Central memory CD8-positive, alpha-beta T cell (primary cell): ENCODE data around the gene CTNNA1.
A peak's percentile ranks its signal among the peaks of the same experiment; 100 is the strongest.
"Not testable (repeated sequence)": the region's sequence is repeated elsewhere in the genome, so short reads cannot be mapped to it uniquely, and the experiment has no call there.

Source experiments
- ATAC-seq: fragments of 150-1000 bp; cut with Tn5 transposase; replicated peaks from 2 replicates; pipeline ENCODE4 v1.10.0; 2022; ENCODE audit warnings: mild to moderate bottlenecking, moderate FRiP score, moderate number of reproducible peaks; ENCODE audit not compliant: poor library complexity, severe bottlenecking; ENCODE audit errors: extremely low read depth
- DNase-seq, 2 donors: peaks; one replicate each; pipeline ENCODE4 v3.0.0; 2021; ENCODE audit warnings: low spot score in 2 of 2
- H3K27ac Mint-ChIP-seq: one replicate; pipeline ENCODE4 v1.8.0; 2022; ENCODE audit warnings: low read depth, mild to moderate bottlenecking, moderate library complexity, mixed read lengths
- H3K27me3 Mint-ChIP-seq: one replicate; pipeline ENCODE4 v1.8.0; 2022; ENCODE audit warnings: mixed read lengths
- H3K36me3 Mint-ChIP-seq: one replicate; pipeline ENCODE4 v1.8.0; 2022; ENCODE audit warnings: mild to moderate bottlenecking, moderate library complexity, mixed read lengths; ENCODE audit not compliant: insufficient read depth
- H3K4me1 Mint-ChIP-seq: one replicate; pipeline ENCODE4 v1.8.0; 2022; ENCODE audit warnings: mixed read lengths
- H3K4me3 Mint-ChIP-seq: one replicate; pipeline ENCODE4 v1.8.0; 2022; ENCODE audit warnings: mild to moderate bottlenecking, moderate library complexity, mixed read lengths
- H3K9me3 Mint-ChIP-seq: one replicate; pipeline ENCODE4 v1.8.0; 2022; ENCODE audit warnings: mixed read lengths

The CTNNA1 gene, protein sequence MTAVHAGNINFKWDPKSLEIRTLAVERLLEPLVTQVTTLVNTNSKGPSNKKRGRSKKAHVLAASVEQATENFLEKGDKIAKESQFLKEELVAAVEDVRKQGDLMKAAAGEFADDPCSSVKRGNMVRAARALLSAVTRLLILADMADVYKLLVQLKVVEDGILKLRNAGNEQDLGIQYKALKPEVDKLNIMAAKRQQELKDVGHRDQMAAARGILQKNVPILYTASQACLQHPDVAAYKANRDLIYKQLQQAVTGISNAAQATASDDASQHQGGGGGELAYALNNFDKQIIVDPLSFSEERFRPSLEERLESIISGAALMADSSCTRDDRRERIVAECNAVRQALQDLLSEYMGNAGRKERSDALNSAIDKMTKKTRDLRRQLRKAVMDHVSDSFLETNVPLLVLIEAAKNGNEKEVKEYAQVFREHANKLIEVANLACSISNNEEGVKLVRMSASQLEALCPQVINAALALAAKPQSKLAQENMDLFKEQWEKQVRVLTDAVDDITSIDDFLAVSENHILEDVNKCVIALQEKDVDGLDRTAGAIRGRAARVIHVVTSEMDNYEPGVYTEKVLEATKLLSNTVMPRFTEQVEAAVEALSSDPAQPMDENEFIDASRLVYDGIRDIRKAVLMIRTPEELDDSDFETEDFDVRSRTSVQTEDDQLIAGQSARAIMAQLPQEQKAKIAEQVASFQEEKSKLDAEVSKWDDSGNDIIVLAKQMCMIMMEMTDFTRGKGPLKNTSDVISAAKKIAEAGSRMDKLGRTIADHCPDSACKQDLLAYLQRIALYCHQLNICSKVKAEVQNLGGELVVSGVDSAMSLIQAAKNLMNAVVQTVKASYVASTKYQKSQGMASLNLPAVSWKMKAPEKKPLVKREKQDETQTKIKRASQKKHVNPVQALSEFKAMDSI

DNA sequence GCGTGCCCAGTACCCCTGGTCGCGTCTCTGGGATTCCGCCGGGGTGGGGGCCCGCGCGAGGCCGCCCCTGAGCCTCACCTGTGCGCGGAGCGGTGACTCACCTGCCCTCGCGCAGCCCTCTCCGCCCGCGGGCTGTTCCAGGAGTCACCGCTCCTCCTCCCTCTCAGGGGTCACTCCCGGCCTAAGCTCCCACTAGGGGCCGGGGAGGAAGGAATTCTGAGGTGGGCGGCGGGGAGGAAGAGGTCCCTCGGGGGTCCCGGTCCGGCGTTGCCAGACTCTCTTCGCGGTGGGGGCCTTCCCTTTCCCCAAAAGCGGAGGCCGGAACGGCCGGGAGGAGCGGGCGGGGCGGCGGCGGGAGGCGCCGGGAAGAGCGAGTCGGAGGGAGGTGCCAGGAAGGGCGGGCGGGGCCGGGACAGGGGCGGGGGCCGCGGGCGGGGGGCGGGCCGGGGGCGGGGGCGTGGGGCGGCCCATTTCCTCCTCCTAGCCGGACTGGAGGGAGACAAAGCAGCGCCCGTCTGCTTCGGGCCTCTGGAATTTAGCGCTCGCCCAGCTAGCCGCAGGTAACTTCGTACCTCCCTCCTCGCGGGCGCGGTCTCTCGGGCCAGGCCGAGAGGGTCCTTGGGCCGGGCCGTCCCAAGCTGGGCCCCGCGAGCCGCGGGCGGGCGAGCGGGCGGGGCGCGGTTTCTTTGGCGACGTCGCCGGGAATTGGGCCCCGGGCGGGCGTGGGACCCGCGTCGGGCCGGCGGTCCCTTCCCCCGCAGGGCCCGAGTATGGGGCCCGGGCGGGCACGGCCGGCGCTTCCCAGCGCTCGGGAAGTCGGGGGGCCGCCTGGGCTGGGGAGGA is at the start of gene CTNNA1:
TSS of gene CTNNA1 (plus strand) at position 475 of the 843 bp plus-strand sequence. CDS start 28,500 bp downstream, outside the sequence.
- Mint-ChIP-seq H3K4me3 (peak within 1 kb of the TSS; percentile 67), H3K27me3 (peaks cover 13% of the 10 kb centered on the region), H3K4me1 (peaks cover 34% of the 10 kb centered on the region), H3K27ac (peak within 1 kb of the TSS; percentile 36), H3K9me3 (no peaks in the 10 kb centered on the region), H3K36me3 (peaks cover under 1% of the 10 kb centered on the region)
- DNase-seq, result peak in 1 of 2 donors; percentile 15
- peak; percentile 58 for ATAC-seq

DNA sequence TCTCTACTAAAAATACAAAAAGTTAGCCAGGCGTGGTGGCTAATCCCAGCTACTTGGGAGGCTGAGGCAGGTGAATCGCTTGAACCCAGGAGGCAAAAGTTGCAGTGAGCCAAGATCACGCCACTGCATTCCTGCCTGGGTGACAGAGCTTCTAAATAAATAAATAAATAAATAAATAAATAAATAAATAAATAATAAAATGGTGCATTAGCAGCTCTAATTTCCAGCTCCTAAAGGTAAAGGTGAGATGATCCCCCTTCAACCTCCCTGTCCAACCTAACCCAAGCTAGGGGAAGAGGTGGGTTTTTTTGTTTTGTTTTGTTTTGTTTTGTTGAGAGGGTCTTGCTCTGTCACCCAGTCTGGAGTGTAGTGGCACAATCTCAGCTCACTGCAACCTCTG is 49.4 kb upstream of the CTNNA1 start:
- H3K4me3 Mint-ChIP-seq, H3K27ac Mint-ChIP-seq, DNase-seq, H3K36me3 Mint-ChIP-seq, H3K4me1 Mint-ChIP-seq, ATAC-seq, H3K9me3 Mint-ChIP-seq: not testable (repeated sequence)
- peaks cover 96% of the 10 kb centered on the region for H3K27me3 Mint-ChIP-seq

DNA sequence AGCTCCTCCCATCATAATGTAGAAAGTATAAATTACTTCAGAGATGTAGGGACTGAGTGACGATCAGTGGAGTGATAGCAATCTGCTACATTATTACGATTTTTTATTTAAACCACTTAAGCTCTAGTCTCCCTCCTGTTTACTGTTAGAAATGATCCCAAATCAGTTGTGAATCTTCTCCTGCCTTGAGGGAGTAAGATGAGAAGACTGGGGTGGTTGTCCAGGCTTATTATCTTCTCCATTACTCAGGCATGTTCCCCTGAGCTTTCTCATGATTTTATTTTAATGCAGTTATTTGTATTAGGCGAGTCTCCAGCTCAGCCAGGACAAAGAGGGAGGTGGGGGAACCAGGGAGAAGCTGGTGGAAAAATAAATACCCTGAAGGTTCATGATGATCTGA is 48.2 kb upstream of the CTNNA1 start:
- H3K4me3 Mint-ChIP-seq, result no peak overlapping the region
- H3K4me1 Mint-ChIP-seq, result no peaks in the 10 kb centered on the region
- H3K9me3 Mint-ChIP-seq, result no peaks in the 10 kb centered on the region
- no peaks in the 10 kb centered on the region for H3K36me3 Mint-ChIP-seq
- no peak for DNase-seq
- H3K27me3 Mint-ChIP-seq, result peaks cover 88% of the 10 kb centered on the region
- no peak for ATAC-seq
- H3K27ac Mint-ChIP-seq, result no peak overlapping the region

DNA sequence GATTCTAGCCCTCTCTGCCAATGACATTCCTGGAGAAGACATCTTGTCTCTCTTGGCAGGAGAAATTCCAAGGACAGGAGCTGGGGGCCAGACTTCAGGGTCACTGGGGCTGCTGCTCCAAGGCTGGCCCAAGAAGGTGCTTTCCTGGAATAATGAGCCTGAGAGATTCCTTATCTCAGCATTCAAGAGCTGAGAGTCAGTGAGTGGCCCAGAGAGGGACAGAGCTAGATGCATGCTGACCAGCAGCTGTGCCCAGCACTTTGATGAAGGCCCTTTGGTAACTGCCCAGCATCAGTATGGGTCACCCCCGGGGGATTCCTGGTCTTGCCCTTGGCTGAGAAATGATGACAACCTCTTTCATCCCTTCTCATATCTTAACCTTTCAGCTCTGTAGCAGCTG is 47.7 kb upstream of the CTNNA1 start:
- Mint-ChIP-seq H3K27ac (no peak overlapping the region), H3K27me3 (peaks cover 82% of the 10 kb centered on the region), H3K4me1 (no peaks in the 10 kb centered on the region), H3K36me3 (no peaks in the 10 kb centered on the region), H3K9me3 (no peaks in the 10 kb centered on the region), H3K4me3 (no peak overlapping the region)
- ATAC-seq (no peak), DNase-seq (no peak)

DNA sequence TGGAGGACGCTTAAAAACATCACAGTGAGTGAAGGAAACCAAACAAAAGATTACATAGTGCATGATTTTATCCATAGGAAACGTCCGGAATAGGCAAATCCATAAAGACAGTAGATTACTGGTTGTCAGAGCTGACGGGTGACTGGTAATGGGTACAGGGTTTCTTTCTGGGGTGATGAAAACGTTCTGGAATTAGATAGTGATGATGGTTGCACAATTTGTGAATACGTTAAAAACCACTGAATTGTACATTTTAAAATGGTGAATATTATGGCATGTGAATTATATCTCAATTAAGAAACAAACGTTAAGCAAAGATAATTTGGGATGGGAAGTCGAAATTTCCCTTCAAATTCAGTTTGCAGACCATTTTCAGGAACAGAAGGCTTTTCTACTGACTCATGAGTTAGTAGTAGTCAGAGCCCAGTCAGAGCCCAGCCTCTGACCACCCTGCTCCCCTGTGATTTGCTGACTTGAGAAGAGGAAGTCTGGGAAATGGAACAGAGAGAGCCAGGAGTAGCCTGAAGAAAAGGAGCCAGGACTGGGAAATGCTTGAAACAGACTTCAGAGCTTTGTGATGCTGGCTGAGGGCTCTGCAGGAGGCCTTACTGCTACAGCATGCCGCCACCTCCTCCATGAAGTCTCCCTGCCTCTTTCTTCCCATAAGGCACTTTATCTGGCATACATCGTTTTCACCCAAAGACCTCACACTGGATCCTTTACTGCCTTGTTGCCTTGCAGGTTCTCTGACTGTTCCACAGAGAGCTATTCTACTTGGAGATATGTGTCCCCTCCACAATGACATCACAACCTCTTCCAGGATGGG is 46.4 kb upstream of the CTNNA1 start:
- no peak overlapping the region for H3K4me3 Mint-ChIP-seq
- DNase-seq (no peak), ATAC-seq (no peak)
- no peaks in the 10 kb centered on the region for H3K4me1 Mint-ChIP-seq
- H3K27me3 Mint-ChIP-seq, result peaks cover 81% of the 10 kb centered on the region
- H3K36me3 Mint-ChIP-seq, result no peaks in the 10 kb centered on the region
- no peaks in the 10 kb centered on the region for H3K9me3 Mint-ChIP-seq
- no peak overlapping the region for H3K27ac Mint-ChIP-seq

DNA sequence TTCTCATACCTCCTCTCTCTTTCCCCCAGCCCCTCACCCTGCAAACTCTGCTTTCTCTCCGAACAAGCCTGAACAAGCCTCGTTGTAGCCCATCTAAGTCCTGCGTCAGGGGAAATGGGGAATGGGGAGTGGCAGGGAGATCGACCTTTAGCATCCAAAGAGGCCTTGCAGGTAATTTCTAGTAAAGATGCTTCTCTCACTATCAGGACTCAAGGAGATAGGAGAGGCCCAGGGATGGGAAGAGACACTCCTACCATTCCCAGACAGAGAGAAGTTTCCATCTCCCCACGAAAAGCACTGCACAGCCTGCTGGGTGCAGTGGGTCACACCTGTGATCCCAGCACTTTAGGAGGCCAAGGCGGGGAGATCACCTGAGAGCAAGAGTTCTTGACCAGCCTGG is 44.4 kb upstream of the CTNNA1 start:
- Mint-ChIP-seq H3K36me3 (no peaks in the 10 kb centered on the region), H3K27ac (no peak overlapping the region), H3K9me3 (no peaks in the 10 kb centered on the region), H3K4me1 (no peaks in the 10 kb centered on the region), H3K4me3 (no peak overlapping the region), H3K27me3 (peaks cover 76% of the 10 kb centered on the region)
- DNase-seq (no peak), ATAC-seq (no peak)

DNA sequence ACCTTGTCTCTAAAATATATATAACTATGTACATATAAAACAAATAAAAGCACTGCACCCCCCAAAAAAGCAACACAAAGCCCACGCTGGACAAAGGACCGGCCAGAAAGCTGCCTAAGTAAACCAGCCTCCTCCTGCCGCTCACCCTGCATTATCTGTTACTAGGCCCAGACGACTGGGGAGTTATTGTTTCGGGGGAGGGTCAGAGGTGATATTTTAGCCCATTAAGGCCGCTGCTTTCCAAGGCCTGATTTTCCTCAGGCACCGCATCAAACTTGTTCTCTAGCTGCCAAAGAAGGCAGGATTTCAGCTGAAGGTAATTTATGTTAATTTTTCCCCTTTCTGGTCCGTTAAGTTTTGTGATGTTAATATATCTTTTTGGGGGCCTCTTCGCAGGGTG is 44.0 kb upstream of the CTNNA1 start:
- Mint-ChIP-seq H3K36me3 (peaks cover under 1% of the 10 kb centered on the region), H3K27ac (no peak overlapping the region), H3K9me3 (no peaks in the 10 kb centered on the region), H3K4me3 (no peak overlapping the region), H3K4me1 (no peaks in the 10 kb centered on the region), H3K27me3 (peaks cover 75% of the 10 kb centered on the region)
- ATAC-seq, result no peak
- no peak for DNase-seq

DNA sequence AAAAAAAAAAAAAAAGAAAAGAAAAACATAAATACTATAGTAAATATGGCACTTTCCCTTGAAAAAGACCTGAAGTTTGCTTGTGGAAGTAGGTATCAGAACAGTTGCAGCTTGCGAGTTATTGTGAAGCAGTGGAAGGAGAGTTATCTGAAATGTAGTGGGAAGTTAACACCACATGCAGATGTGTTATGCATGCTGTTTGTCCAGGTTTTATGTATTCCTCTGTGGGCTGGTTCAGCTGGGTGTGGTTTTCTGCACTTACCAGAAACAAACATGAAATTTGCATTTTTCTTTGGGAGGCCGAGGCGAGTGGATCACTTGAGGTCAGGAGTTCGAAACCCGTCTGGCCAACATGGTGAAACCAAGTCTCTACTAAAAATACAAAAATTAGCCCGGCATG is 42.1 kb upstream of the CTNNA1 start:
- ATAC-seq (no peak), DNase-seq (no peak)
- H3K36me3 Mint-ChIP-seq, result peaks cover 2% of the 10 kb centered on the region
- no peak overlapping the region for H3K4me3 Mint-ChIP-seq
- H3K27ac Mint-ChIP-seq, result no peak overlapping the region
- peaks cover 76% of the 10 kb centered on the region for H3K27me3 Mint-ChIP-seq
- H3K9me3 Mint-ChIP-seq, result no peaks in the 10 kb centered on the region
- H3K4me1 Mint-ChIP-seq, result no peaks in the 10 kb centered on the region

DNA sequence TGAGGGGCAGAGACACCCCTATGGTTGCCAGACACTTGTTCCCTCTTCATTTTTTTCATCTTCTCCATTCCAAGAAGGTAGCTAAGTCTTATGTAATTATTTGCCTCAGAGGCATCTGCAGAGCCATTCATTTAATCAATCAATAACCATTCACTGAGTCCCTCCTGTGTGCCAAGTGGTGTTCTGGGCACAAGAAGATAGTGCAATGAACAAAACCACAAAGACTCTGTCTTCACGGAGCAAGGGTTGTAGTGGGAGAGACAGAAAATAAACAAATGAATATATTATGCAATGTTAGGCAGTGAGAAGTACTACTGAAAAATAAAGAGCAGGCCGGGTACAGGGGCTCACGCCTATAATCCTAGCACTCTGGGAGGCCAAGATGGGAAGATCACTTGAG is 41.4 kb upstream of the CTNNA1 start:
- H3K4me1 Mint-ChIP-seq, result no peaks in the 10 kb centered on the region
- no peaks in the 10 kb centered on the region for H3K9me3 Mint-ChIP-seq
- H3K27ac Mint-ChIP-seq, result no peak overlapping the region
- H3K27me3 Mint-ChIP-seq, result peaks cover 72% of the 10 kb centered on the region
- DNase-seq (no peak), ATAC-seq (no peak)
- H3K4me3 Mint-ChIP-seq, result no peak overlapping the region
- H3K36me3 Mint-ChIP-seq, result peaks cover 2% of the 10 kb centered on the region

DNA sequence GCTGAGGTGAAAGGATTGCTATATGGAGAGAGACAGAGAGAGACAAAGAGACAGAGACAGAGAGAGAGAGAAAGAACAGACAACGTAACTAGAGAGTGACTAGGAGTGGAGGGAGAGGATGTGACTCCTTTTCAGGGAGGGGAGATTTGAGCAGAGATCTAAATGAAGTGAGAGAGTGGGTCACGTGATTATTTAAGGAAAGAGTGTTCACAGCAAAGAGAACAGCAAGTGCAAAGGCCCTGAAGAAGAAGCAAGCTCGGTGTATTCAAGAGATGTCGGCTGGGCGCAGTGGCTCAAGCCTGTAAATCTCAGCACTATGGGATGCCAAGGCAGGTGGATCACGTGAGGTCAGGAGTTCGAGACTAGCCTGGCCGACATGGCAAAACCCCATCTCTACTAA is 40.9 kb upstream of the CTNNA1 start:
- H3K9me3 Mint-ChIP-seq, result no peaks in the 10 kb centered on the region
- no peak overlapping the region for H3K27ac Mint-ChIP-seq
- H3K4me3 Mint-ChIP-seq, result no peak overlapping the region
- peaks cover 2% of the 10 kb centered on the region for H3K36me3 Mint-ChIP-seq
- H3K4me1 Mint-ChIP-seq, result no peaks in the 10 kb centered on the region
- ATAC-seq, result no peak
- DNase-seq, result no peak
- H3K27me3 Mint-ChIP-seq, result peaks cover 67% of the 10 kb centered on the region

DNA sequence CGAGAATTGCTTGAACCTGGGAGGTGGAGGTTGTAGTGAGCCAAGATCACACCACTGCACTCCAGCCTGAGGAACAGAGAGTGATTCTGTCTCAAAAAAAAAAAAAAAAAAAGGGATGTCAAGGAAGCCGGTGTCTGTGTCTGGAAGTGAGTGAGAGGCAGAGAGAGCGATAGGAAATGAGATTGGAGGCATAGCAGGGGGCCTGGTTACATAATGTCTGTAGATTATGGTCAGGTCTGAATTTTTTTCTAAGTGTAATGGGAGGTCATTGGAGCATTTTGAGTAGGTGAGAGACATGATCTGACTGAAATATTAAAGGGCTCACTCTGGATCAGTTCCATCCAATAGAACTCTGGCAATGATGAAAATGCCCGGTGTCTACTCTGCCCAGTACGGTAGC is 40.4 kb upstream of the CTNNA1 start:
- no peak for ATAC-seq
- H3K27me3 Mint-ChIP-seq, result peaks cover 63% of the 10 kb centered on the region

More for the DNA sequence above, 40.4 kb upstream of the CTNNA1 start:
- peaks cover 2% of the 10 kb centered on the region for H3K36me3 Mint-ChIP-seq
- no peak overlapping the region for H3K4me3 Mint-ChIP-seq
- H3K4me1 Mint-ChIP-seq, result no peaks in the 10 kb centered on the region
- H3K27ac Mint-ChIP-seq, result no peak overlapping the region
- H3K9me3 Mint-ChIP-seq, result no peaks in the 10 kb centered on the region
- no peak for DNase-seq
